PC-9 (cell line): ENCODE measurements around the gene TMEM94.

ENCODE experiments used
- CTCF ChIP-seq: fragments of 200-600 bp; sonication (generic); conservative IDR thresholded peaks from 2 replicates; pipeline ENCODE4 v1.6.1; 2017; ENCODE audit warnings: mixed run types, antibody characterized with exemption, mild to moderate bottlenecking, moderate library complexity
- EZH2 ChIP-seq: fragments of 200-600 bp; sonication (generic); IDR thresholded peaks from 2 replicates; pipeline ENCODE4 v1.8.0; 2017; ENCODE audit warnings: antibody characterized with exemption, low read depth

GRCh38 chr17:75468779-75469373 is 12.4 kb downstream of the TMEM94 start:
- no peak for TF ChIP-seq CTCF
- TF ChIP-seq EZH2: no peak
